ENCODE data around the gene KCNJ13.

DNA sequence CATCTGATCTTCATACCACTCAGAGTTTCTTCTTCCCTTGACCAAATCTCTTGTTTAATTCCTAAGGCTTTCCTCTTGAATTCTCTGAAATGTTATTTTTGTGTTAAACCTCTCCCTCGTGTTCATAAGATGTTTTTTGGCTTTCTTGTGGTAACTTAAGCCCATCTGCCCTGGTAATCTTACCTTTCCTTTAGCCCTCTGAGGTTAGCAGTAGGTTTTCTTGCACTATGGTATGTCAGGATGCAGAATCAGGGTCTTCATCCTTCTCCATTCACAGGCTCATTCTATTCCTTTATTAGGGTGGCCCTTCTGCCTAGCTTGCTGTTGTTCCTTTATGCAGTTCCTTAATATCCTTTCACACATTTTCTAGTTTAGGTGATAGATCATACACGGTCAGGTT is 55.1 kb downstream of the KCNJ13 start:
- TF ChIP-seq, protein P1, sequence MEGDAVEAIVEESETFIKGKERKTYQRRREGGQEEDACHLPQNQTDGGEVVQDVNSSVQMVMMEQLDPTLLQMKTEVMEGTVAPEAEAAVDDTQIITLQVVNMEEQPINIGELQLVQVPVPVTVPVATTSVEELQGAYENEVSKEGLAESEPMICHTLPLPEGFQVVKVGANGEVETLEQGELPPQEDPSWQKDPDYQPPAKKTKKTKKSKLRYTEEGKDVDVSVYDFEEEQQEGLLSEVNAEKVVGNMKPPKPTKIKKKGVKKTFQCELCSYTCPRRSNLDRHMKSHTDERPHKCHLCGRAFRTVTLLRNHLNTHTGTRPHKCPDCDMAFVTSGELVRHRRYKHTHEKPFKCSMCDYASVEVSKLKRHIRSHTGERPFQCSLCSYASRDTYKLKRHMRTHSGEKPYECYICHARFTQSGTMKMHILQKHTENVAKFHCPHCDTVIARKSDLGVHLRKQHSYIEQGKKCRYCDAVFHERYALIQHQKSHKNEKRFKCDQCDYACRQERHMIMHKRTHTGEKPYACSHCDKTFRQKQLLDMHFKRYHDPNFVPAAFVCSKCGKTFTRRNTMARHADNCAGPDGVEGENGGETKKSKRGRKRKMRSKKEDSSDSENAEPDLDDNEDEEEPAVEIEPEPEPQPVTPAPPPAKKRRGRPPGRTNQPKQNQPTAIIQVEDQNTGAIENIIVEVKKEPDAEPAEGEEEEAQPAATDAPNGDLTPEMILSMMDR (IDR thresholded peaks at IDR 0.05), result no peak
- no peak for TF ChIP-seq POLR2A (IDR thresholded peaks at IDR 0.05)

Measured in body of pancreas (tissue), 4 donors.